NT2/D1 (cell line): ENCODE results near the gene MYO1G.

Source experiments
- YY1 ChIP-seq: IDR thresholded peaks from 2 replicates; pipeline ENCODE4 v1.6.1; 2011; ENCODE audit not compliant: insufficient read length, insufficient read depth
- ZNF274 ChIP-seq: IDR thresholded peaks from 2 replicates; pipeline ENCODE4 v1.6.1; 2011; ENCODE audit warnings: mild to moderate bottlenecking, low read depth, low read length

- TF ChIP-seq ZNF274: no peak
- TF ChIP-seq YY1: no peak
These were observed 5.1 kb upstream of the MYO1G start for GRCh38 chr7:44983742-44984477.
